Mammary epithelial cell (primary cell): ENCODE measurements around the gene CCDC91.

Experiments used
- EZH2 ChIP-seq: IDR thresholded peaks from 2 replicates; pipeline ENCODE4 v1.6.1; 2012; ENCODE audit warnings: low read length, inconsistent platforms, borderline replicate concordance
- TF ChIP-seq, protein P1 (sequence below), 2 donors: IDR thresholded peaks in 1 of 2; conservative IDR thresholded peaks in 1 of 2; 2 replicates each; pipeline ENCODE4 v1.5.1; 2011 to 2012; ENCODE audit warnings: inconsistent platforms in 2 of 2, low read length in 2 of 2, mild to moderate bottlenecking in 2 of 2, control low read depth in 1 of 2, low read depth in 1 of 2; ENCODE audit not compliant: insufficient read depth in 1 of 2; ENCODE audit errors: extremely low read depth in 1 of 2

DNA sequence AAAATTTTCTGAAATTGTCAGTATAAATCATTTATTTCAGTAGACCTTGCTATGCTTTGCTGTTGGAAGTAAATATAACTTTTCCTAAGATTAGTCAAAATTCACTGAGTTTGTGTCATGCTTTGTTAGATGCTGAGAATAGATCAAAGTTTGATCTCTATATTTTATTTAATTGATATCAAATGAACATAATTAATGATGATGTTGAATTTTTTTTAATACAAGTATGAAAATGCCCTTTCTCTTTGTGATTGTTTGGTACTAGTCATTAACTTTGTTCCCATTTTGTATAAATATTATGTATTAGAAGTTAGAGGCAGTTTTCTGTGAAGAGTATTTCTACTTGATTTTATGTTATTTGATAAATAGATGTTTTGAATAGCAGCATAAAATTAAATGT lies 45.7 kb downstream of the CCDC91 start:
- TF ChIP-seq EZH2 = no peak
- TF ChIP-seq, protein P1, sequence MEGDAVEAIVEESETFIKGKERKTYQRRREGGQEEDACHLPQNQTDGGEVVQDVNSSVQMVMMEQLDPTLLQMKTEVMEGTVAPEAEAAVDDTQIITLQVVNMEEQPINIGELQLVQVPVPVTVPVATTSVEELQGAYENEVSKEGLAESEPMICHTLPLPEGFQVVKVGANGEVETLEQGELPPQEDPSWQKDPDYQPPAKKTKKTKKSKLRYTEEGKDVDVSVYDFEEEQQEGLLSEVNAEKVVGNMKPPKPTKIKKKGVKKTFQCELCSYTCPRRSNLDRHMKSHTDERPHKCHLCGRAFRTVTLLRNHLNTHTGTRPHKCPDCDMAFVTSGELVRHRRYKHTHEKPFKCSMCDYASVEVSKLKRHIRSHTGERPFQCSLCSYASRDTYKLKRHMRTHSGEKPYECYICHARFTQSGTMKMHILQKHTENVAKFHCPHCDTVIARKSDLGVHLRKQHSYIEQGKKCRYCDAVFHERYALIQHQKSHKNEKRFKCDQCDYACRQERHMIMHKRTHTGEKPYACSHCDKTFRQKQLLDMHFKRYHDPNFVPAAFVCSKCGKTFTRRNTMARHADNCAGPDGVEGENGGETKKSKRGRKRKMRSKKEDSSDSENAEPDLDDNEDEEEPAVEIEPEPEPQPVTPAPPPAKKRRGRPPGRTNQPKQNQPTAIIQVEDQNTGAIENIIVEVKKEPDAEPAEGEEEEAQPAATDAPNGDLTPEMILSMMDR (conservative IDR thresholded peaks at IDR 0.05 in 1 of 2, IDR thresholded peaks at IDR 0.05 in 1 of 2; ENCODE audit: extremely low read depth in 1 of 2, insufficient read depth in 1 of 2, low read depth in 1 of 2, low read length in 2 of 2) = no peak
